T follicular helper cell (primary cell): ENCODE measurements around the gene C10orf71.

Source experiments
- DNase-seq: peaks from one replicate; pipeline ENCODE4 v3.0.0-alpha.2; 2020; ENCODE audit warnings: low read depth

C10orf71 gene

DNA sequence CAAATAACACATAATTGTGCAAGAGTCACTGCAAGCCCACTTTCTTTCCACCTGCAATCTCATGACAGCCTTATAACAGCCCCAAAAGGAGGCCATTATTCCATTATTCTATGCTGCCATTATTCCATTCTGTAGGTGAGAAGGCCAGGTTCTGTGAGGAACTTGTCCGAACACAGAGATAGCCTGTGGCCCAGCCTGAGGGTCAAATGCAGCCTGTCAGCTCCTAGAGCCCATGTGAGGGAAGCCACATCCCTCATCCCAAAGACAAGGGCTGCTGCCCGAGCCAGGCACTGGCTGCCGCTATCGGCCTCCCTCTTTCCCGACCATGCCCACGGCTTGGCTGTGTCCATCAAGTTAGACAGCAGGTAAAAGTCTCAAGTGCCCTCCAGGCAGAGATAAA lies 24.1 kb upstream of the C10orf71 start:
- no peak for DNase-seq

- DNase-seq: no peak
Observed at GRCh38 chr10:49275896-49276295, 23.1 kb upstream of the C10orf71 start.

GRCh38 chr10:49276596-49276995 lies 22.4 kb upstream of the C10orf71 start:
- DNase-seq: no peak

- DNase-seq: no peak
Observed at GRCh38 chr10:49277973-49278372, 21.0 kb upstream of the C10orf71 start.

GRCh38 chr10:49278497-49278981 lies 20.4 kb upstream of the C10orf71 start:
- DNase-seq: no peak

GRCh38 chr10:49279015-49279880 lies 19.7 kb upstream of the C10orf71 start:
- DNase-seq: no peak

GRCh38 chr10:49280001-49280408 lies 19.0 kb upstream of the C10orf71 start:
- DNase-seq: no peak

DNA sequence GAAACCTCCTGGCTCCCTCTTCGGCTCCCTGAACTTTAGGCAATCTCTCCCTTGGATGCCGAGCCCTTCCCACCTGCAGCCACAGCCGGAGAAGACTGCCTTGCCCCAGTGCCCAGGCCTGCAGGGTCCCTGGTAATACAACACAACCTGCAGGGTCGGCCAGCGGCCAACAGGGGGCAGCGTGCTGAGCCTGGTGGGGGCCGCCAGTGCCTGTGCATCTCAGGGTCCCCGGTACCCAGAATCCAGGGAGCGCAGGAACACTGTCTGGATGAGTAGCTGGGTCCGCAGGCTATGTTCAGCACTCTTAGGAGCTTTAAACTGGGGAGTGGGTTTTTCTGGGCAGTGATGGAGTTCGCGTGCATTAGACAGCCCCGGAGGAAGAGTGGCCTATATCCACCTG lies 17.5 kb upstream of the C10orf71 start:
- DNase-seq: no peak

DNA sequence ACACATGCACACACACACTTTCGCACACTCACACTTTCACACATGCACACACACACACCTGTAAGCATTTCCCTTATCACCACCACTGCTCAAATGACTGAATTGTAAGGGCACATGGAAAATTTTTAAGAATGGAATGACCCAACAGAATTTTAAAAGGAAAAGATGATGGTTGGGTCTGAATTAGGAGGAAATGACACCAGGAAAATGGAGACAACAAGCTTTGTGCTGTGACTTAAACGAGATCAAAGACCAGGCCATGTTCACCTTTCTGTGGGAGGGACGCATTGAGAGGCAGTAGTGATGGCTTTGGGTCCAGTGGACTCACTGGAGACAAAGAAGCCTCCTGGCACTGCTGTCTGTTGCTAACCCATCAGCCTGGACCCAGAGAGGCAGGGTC lies 16.7 kb upstream of the C10orf71 start:
- no peak for DNase-seq

- no peak for DNase-seq
Observed at GRCh38 chr10:49282879-49283341, 16.1 kb upstream of the C10orf71 start.

GRCh38 chr10:49283491-49283890 lies 15.5 kb upstream of the C10orf71 start:
- no peak for DNase-seq

DNA sequence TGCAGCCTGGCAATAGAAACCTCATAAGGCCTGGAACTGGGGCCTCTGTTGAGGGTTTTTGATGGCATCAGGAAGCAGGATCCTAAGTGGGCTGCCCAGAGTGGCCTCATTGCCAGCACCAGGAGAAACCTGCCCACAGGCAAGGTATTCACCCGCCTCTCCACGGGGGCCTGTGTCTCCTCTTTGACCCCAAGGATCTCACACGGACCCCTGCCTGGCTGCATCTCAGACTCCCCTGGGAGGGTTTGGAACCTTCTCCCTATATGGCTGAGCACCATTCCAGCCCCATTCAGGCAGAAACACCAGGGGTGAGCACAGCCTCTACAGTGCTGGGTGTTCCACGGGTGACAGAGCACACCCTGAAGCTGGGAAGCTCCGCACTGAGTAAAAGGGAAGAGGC lies 14.6 kb upstream of the C10orf71 start:
- no peak for DNase-seq

DNA sequence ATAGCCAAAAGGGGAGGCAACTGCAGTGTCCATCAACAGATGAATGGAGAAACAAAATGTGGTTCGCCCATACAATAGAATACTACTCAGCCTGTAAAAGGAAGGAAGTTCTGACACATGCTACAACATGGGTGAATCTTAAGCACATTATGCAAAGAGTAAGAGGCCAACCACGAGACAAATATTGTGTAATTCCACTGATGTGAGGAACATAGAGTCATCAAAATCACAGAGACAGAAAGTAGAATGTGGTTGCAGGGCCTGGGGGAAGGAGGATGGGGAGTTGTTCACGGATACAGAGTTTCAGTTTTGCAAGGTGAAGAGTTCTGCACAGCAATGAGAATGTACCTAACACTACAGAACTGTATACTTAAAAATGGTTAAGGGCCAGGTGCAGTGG lies 13.7 kb upstream of the C10orf71 start:
- DNase-seq: no peak

- DNase-seq: no peak
Observed at GRCh38 chr10:49286686-49287085, 12.3 kb upstream of the C10orf71 start.

- DNase-seq: no peak
Observed at GRCh38 chr10:49287689-49288340, 11.2 kb upstream of the C10orf71 start.

- no peak for DNase-seq
Observed at GRCh38 chr10:49288341-49289065, 10.5 kb upstream of the C10orf71 start.

DNA sequence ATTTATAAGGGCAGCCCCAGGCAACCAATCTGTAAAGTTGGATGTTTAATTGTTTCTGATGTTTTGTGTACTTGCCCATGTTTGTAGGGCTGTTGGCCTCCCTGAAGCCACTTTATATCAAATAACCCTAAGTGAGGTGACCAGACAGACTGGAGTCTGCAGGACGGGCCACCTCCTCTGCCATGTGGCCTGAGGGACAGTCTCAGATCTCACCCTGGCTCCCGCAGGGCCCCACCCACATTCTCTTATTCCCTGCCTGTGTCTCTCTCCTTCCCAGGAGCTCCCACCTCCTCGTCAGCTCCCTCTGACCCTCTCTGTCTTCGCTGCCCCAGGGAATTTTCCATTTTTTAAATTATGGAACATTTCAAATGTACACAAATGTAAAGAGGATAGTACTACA lies 9.5 kb upstream of the C10orf71 start:
- no peak for DNase-seq

DNA sequence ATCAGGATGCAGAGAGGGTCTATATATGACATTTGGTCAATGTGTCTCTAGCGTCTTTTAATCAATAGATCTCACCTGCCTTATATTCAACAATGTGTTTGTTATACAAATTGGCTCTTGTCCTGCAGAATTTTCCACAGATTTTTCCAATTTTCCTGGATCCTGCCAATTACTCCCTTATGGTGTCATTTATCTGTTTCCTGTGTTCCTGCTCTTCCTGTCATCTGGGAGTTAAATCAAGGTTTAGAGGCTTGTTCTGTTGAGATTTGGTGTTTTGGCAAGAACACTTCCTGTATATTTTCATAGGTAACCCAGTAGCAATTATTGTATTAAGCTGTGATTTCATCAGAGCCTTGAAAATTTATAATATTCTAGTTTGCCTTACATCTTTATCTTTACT lies 8.8 kb upstream of the C10orf71 start:
- no peak for DNase-seq

DNA sequence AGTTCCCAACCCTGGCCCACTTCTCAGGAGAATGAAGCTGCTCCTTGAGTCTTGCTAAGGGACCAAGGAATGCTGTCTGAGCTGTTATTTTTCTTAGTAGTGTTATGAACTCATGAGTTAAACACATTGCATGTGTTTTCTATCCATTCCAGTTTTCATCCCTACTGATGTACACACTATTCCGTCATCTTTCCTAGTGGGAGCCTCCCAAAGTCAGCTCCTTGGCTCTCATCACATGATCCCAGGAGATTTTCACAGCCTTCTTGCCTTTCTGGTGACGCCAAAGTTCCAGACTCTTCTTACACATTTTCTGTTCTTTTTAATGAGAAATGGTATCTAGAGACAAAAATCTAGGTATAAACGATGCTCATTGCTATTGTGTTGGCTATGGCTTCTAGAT lies 8.4 kb upstream of the C10orf71 start:
- no peak for DNase-seq

DNA sequence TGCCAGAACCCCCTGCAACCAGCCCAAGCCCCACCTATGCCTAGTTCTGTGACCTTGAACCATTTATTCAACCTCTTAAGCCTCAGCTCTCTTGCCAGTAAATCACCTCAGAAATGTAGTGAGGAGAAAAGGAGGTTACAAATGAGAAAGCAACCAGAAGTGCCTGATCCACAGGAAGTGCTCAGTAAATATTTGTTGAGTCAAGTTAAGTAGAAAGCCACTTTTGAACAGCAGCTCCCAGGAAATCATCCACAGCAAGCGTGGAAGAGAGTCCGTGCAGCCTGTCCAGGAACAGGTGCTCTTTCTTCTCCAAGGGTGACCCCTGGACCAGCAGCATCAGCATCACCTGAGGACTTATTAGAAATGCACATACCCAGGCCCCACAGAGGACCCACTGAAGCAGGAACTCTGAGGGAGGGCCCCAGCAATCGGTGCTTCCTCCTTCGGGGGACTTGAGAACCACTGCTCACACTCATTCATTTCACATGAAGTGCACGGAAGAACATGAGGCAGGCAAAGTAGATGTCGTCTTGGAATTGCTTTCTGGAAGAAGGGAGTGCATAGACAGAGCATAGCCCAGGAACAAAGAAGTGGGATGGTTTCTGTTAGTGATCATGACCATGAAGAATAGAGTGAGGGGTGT lies 6.3 kb upstream of the C10orf71 start:
- no peak for DNase-seq

GRCh38 chr10:49293208-49293603 lies 5.8 kb upstream of the C10orf71 start:
- no peak for DNase-seq

GRCh38 chr10:49294731-49295130 lies 4.2 kb upstream of the C10orf71 start:
- DNase-seq: no peak
